ENCODE measurements around the gene GSTP1. TPM values are rescaled to one million over a fixed set of nuclear protein-coding genes. Genes with fewer than 3 reads are reported as not detected.

GSTP1 gene
- total and polyA plus RNA-seq, 9 of the 15 experiments (the other 6 are each of a cell fraction or from before 2014, with no cell fraction given), result 592 to 2,150 (median 1,204) TPM

DNA sequence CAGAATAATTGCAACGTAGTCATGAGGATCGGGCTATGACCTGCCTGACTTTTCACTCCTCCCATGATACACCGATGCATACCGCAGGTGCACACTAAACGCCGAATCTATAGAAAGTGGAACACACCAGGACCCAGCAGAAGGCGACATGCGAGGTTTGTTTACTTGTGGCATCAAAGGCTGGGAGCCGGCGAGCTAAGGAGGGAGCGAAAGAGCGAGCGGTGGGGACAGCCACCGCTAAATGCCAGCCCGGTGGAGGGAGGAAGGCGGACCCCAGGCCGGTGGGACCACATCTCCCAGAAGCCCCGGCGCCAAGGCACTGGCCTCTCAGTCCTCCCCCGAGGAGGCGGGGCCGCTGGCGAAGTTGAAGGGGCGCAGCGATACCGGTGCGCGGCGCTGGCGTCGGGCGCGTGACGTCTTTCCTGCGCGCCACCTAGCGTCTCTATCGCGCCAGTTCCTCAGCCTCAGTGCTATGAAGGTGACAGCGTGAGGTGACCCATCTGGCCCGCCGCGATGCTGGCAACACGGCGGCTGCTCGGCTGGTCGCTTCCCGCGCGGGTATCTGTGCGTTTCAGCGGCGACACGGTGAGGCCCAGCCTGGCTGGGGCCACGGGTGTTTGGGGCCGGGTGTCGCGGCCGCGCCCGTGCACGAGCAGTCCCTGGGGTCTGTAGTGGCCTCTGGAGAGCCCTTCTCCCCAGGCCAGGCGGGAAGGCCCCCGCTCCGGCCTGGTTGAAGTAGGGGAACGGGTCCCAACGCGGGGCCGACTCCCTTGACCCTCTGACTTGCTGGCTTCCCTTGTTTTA, 23.1 kb downstream of the GSTP1 start, which contains the start of gene NDUFV1 (continued):
- TF ChIP-seq KHSRP (IDR thresholded peaks at IDR 0.05) (peak; percentile 84), ZNF311 (CRISPR knock-in tag; IDR thresholded peaks at IDR 0.05) (no peak), ESRRA (IDR thresholded peaks at IDR 0.05; ENCODE audit: borderline replicate concordance, low read depth) (peak; percentile 96), TBL1XR1 (IDR thresholded peaks at IDR 0.05; ENCODE audit: low read length in 2 of 2) (peak; percentile 54 to 90; a peak in 3 of 4 replicates), ZBTB17 (CRISPR knock-in tag; IDR thresholded peaks at IDR 0.05) (no peak; the same call in 1 of the 2 replicates)

DNA sequence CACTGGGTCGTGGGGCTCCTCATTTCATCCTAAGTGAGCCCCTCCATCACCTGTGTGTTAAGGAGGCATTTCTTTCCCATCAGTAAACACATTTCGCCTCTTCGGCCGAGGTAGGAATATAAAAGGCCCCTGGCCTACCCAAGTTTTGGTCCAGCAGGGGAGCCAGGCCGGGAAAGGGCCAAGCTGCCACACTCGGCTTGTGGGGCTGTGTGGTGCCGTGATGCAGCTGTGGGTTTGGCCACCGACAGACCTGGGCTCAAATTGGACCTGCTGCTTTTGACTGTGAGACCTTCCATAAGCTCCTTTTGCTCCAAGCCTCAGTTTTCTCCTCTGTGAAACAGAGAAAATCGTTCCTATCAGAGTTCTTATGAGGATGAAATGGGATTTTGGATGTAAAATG, 23.9 kb downstream of the GSTP1 start:
- peak overlapping the region; percentile 83 for H3K27ac ChIP-seq (ENCODE audit: extremely low read depth, low read depth, low read length)
- WGBS (ENCODE audit: insufficient coverage, low coverage, missing lambda C conversion rate), result 5% methylated on average over 9 of the region's 9 CpGs
- H3K27me3 ChIP-seq (ENCODE audit: control insufficient read depth in 2 of 2, insufficient read depth in 2 of 2, low read length in 2 of 2), result no peaks in the 10 kb centered on the region
- H3K4me1 ChIP-seq (replicated peaks in 1 of 2; ENCODE audit: control insufficient read depth in 2 of 2, insufficient read depth in 2 of 2, low read length in 2 of 2), result peaks cover 28 to 70% of the 10 kb centered on the region in 2 experiments
- H3K9me3 ChIP-seq (replicated peaks; ENCODE audit: control insufficient read depth, insufficient read depth, low read depth, low read length), result peaks cover 4% of the 10 kb centered on the region
- intact Hi-C loops (cut with micrococcal nuclease) (loop anchor here (5.0 kb wide), 1 partner anchor 35 kb away; no protein-coding TSS in a partner anchor), in situ Hi-C loops (cut with MboI) (no loop called here)
- H3K79me2 ChIP-seq (ENCODE audit: control insufficient read depth, insufficient read depth, low read length), result peaks cover 36% of the 10 kb centered on the region
- CTCF ChIA-PET (ENCODE audit: low intra/inter-chr PET ratio), result interaction anchor here (0.9 to 1.2 kb wide), 2 partner anchors 22 to 37 kb away, joined by 3 to 4 read pairs; partner anchors contain the start of gene NUDT8
- peak overlapping the region; percentile 90 to 99 for H3K9ac ChIP-seq (ENCODE audit: insufficient read depth in 1 of 2, low read depth in 2 of 2, low read length in 2 of 2)
- peaks cover 50% of the 10 kb centered on the region for H3K36me3 ChIP-seq (ENCODE audit: control insufficient read depth, insufficient read depth, low read length)
- H4K20me1 ChIP-seq (replicated peaks; ENCODE audit: control insufficient read depth, insufficient read depth, low read length), result no peaks in the 10 kb centered on the region; the same call in 1 of the 2 replicates
- BruUV-seq (replicated peaks), result no TSS peak
- DNase-seq (ENCODE audit: extremely low read depth in 1 of 4, low spot score in 3 of 4) (no peak), ATAC-seq (no peak), FAIRE-seq (no peak)
- POLR2A ChIA-PET, result interaction anchor here (0.6 to 0.7 kb wide), 2 partner anchors 134 to 313 kb away, joined by 3 read pairs; no protein-coding TSS in a partner anchor
- H3K9me1 ChIP-seq (ENCODE audit: control insufficient read depth, insufficient read depth, low read length), result no peaks in the 10 kb centered on the region
- no peak overlapping the region for H2AFZ ChIP-seq (ENCODE audit: low read depth, low read length)
- TF ChIP-seq, protein P1, sequence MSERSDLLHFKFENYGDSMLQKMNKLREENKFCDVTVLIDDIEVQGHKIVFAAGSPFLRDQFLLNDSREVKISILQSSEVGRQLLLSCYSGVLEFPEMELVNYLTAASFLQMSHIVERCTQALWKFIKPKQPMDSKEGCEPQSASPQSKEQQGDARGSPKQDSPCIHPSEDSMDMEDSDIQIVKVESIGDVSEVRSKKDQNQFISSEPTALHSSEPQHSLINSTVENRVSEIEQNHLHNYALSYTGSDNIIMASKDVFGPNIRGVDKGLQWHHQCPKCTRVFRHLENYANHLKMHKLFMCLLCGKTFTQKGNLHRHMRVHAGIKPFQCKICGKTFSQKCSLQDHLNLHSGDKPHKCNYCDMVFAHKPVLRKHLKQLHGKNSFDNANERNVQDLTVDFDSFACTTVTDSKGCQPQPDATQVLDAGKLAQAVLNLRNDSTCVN (CRISPR knock-in tag; IDR thresholded peaks at IDR 0.05), result no peak
- TF ChIP-seq, protein P2, sequence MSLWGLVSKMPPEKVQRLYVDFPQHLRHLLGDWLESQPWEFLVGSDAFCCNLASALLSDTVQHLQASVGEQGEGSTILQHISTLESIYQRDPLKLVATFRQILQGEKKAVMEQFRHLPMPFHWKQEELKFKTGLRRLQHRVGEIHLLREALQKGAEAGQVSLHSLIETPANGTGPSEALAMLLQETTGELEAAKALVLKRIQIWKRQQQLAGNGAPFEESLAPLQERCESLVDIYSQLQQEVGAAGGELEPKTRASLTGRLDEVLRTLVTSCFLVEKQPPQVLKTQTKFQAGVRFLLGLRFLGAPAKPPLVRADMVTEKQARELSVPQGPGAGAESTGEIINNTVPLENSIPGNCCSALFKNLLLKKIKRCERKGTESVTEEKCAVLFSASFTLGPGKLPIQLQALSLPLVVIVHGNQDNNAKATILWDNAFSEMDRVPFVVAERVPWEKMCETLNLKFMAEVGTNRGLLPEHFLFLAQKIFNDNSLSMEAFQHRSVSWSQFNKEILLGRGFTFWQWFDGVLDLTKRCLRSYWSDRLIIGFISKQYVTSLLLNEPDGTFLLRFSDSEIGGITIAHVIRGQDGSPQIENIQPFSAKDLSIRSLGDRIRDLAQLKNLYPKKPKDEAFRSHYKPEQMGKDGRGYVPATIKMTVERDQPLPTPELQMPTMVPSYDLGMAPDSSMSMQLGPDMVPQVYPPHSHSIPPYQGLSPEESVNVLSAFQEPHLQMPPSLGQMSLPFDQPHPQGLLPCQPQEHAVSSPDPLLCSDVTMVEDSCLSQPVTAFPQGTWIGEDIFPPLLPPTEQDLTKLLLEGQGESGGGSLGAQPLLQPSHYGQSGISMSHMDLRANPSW (CRISPR knock-in tag; IDR thresholded peaks at IDR 0.05), result 0 out of 2 replicates have a peak, but pooled peaks have one; percentile 2
- peak overlapping the region; percentile 99 for H3K4me3 ChIP-seq
- peak overlapping the region; percentile 96 for H3K4me2 ChIP-seq (ENCODE audit: insufficient read depth, low read length)
